ENCODE results near the gene CFL1. TPM values are rescaled to one million over a fixed set of nuclear protein-coding genes. Genes with fewer than 3 reads are reported as not detected.

CFL1 gene
- total RNA-seq, 1 experiment from 2014 or later, result 960 TPM

DNA sequence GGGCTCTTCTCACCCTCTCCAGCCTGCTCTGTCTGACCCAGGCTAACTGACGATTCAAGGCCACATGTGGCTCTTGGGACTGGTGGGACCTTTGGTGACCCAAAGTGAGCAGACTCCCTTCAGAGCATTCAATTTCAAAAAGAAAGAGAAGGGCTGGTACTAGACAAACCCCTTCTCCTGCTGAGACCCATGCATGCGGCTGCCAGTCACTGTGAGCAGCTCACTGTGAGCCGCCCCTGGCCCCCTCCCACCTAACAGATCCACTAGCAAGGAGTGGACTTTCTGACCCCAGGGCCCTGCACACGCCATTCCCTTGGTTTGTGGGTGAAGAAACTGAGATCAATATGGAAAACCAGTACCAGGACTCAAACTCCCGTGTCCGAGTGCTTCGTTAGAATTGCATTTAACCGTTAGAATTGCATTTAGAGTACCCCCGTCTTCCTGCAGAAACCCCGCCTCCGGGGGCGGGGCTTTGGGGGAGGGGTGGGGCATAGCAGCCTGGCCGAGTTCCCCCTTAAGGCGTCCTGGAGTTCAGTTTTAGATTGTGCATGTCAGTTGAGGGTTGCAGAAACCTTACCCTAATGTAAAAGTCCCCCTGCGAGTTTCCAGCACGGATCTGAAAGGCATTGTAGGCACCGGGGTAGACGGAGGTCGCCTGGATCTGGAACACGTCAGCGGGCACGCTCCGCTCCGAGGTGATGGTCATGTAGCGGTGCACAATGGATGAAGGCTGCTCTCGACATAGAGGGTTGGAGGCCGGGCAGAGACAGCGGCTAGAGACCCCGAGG lies 9.5 kb upstream of the CFL1 start:
- Histone ChIP-seq H3K4me3 (ENCODE audit: low read depth, low read length) (no peak overlapping the region), H3K4me1 (no peaks in the 10 kb centered on the region), H3K36me3 (ENCODE audit: control insufficient read depth, insufficient read depth, low read length) (no peaks in the 10 kb centered on the region), H3K27me3 (replicated peaks; ENCODE audit: control insufficient read depth, insufficient read depth, low read length) (no peaks in the 10 kb centered on the region), H3K9me3 (no peaks in the 10 kb centered on the region)
- TF ChIP-seq CTCF (IDR thresholded peaks at IDR 0.05; ENCODE audit: insufficient read depth in 1 of 2, low read depth in 1 of 2, low read length in 1 of 2, severe bottlenecking in 1 of 2, unreplicated experiment in 1 of 2), result no peak
- no peak overlapping the region for H3K4me3 Mint-ChIP-seq (ENCODE audit: unreplicated experiment)
- H3K9me3 Mint-ChIP-seq (ENCODE audit: unreplicated experiment), result no peaks in the 10 kb centered on the region
- H3K27ac Mint-ChIP-seq (ENCODE audit: unreplicated experiment), result no peak overlapping the region
- H3K36me3 Mint-ChIP-seq (ENCODE audit: insufficient read depth, unreplicated experiment), result peaks cover 55% of the 10 kb centered on the region
- H3K27me3 Mint-ChIP-seq (ENCODE audit: insufficient read depth, unreplicated experiment), result no peaks in the 10 kb centered on the region
- intact Hi-C loops (cut with micrococcal nuclease; ENCODE audit: unreplicated experiment), result no loop called here
- no TSS peak for BruUV-seq (replicated peaks)
- no peaks in the 10 kb centered on the region for H3K4me1 Mint-ChIP-seq (ENCODE audit: low read depth, unreplicated experiment)
- DNase-seq, result no peak
- CTCF ChIA-PET, result interaction anchor here (4.3 kb wide), 1 partner anchor 21 kb away, joined by 37 read pairs; the partner anchor contains the start of gene FIBP
- POLR2A ChIA-PET, result interaction anchor here (2.2 kb wide), 1 partner anchor 8 kb away, joined by 9 read pairs; no protein-coding TSS in a partner anchor

GRCh38 chr11:65866509-65867283 lies 8.7 kb upstream of the CFL1 start:
- Mint-ChIP-seq H3K36me3 (ENCODE audit: insufficient read depth, unreplicated experiment) (peaks cover 52% of the 10 kb centered on the region), H3K27ac (ENCODE audit: unreplicated experiment) (no peak overlapping the region), H3K27me3 (ENCODE audit: insufficient read depth, unreplicated experiment) (no peaks in the 10 kb centered on the region), H3K9me3 (ENCODE audit: unreplicated experiment) (no peaks in the 10 kb centered on the region), H3K4me1 (ENCODE audit: low read depth, unreplicated experiment) (no peaks in the 10 kb centered on the region), H3K4me3 (ENCODE audit: unreplicated experiment) (no peak overlapping the region)
- no peak for TF ChIP-seq CTCF (IDR thresholded peaks at IDR 0.05; ENCODE audit: insufficient read depth in 1 of 2, low read depth in 1 of 2, low read length in 1 of 2, severe bottlenecking in 1 of 2, unreplicated experiment in 1 of 2)
- Histone ChIP-seq H3K4me3 (ENCODE audit: low read depth, low read length) (no peak overlapping the region), H3K36me3 (ENCODE audit: control insufficient read depth, insufficient read depth, low read length) (no peaks in the 10 kb centered on the region), H3K4me1 (peaks cover 2% of the 10 kb centered on the region), H3K9me3 (no peaks in the 10 kb centered on the region), H3K27me3 (replicated peaks; ENCODE audit: control insufficient read depth, insufficient read depth, low read length) (no peaks in the 10 kb centered on the region)
- CTCF ChIA-PET, result no interaction called here
- no peak for DNase-seq
- intact Hi-C loops (cut with micrococcal nuclease; ENCODE audit: unreplicated experiment), result no loop called here
- no TSS peak for BruUV-seq (replicated peaks)
- POLR2A ChIA-PET, result no interaction called here

GRCh38 chr11:65865550-65866172 lies 7.7 kb upstream of the CFL1 start:
- no TSS peak for BruUV-seq (replicated peaks)
- POLR2A ChIA-PET, result interaction anchor here (0.7 kb wide), 2 partner anchors 7 to 65 kb away, joined by 3 read pairs; no protein-coding TSS in a partner anchor
- no peak for DNase-seq
- Mint-ChIP-seq H3K27ac (ENCODE audit: unreplicated experiment) (no peak overlapping the region), H3K36me3 (ENCODE audit: insufficient read depth, unreplicated experiment) (peaks cover 52% of the 10 kb centered on the region), H3K4me1 (ENCODE audit: low read depth, unreplicated experiment) (no peaks in the 10 kb centered on the region), H3K9me3 (ENCODE audit: unreplicated experiment) (no peaks in the 10 kb centered on the region), H3K27me3 (ENCODE audit: insufficient read depth, unreplicated experiment) (no peaks in the 10 kb centered on the region), H3K4me3 (ENCODE audit: unreplicated experiment) (no peak overlapping the region)
- TF ChIP-seq CTCF (IDR thresholded peaks at IDR 0.05; ENCODE audit: insufficient read depth in 1 of 2, low read depth in 1 of 2, low read length in 1 of 2, severe bottlenecking in 1 of 2, unreplicated experiment in 1 of 2), result no peak
- Histone ChIP-seq H3K4me3 (ENCODE audit: low read depth, low read length) (no peak overlapping the region), H3K4me1 (peaks cover 8% of the 10 kb centered on the region), H3K9me3 (no peaks in the 10 kb centered on the region), H3K27me3 (replicated peaks; ENCODE audit: control insufficient read depth, insufficient read depth, low read length) (no peaks in the 10 kb centered on the region), H3K36me3 (ENCODE audit: control insufficient read depth, insufficient read depth, low read length) (no peaks in the 10 kb centered on the region)
- CTCF ChIA-PET, result no interaction called here
- intact Hi-C loops (cut with micrococcal nuclease; ENCODE audit: unreplicated experiment), result no loop called here

Data from Caco-2 (cell line).